Left lung (tissue), 10 donors: Measurements from ENCODE around the gene PECR. TPM values are rescaled to one million over a fixed set of nuclear protein-coding genes. Genes with fewer than 3 reads are reported as not detected.

Experiments used
- ATAC-seq: fragments of 200-7000 bp; cut with Tn5 transposase; one replicate; pipeline ENCODE4 v1.9.1; 2020; ENCODE audit warnings: moderate library complexity
- DNase-seq, 4 donors: peaks; one replicate each; pipeline ENCODE4 v3.0.0-alpha.2; 2013 to 2020
- H3K27ac ChIP-seq, 2 donors: fragments of 200-600 bp; sonication (generic) in 1 of 2; one replicate each; pipeline versions ENCODE4 v1.5.0 to v1.8.0; 2020 to 2021
- H3K27me3 ChIP-seq, 2 donors: fragments of 200-600 bp; sonication (generic) in 1 of 2; one replicate each; pipeline versions ENCODE4 v1.5.0 to v1.8.0; 2020 to 2021
- H3K36me3 ChIP-seq, 2 donors: fragments of 200-600 bp; sonication (generic) in 1 of 2; one replicate each; pipeline versions ENCODE4 v1.5.0 to v1.8.0; 2020 to 2021
- H3K4me1 ChIP-seq, 2 donors: fragments of 200-600 bp; one replicate each; pipeline ENCODE4 v1.8.0; 2021
- H3K4me3 ChIP-seq, 2 donors: fragments of 200-600 bp; sonication (generic) in 1 of 2; one replicate each; pipeline versions ENCODE4 v1.5.0 to v1.8.0; 2020 to 2021; ENCODE audit warnings: mild to moderate bottlenecking in 1 of 2
- H3K9me3 ChIP-seq, 2 donors: fragments of 200-600 bp; sonication (generic) in 1 of 2; one replicate each; pipeline versions ENCODE4 v1.5.0 to v1.8.0; 2020 to 2021
- CTCF ChIP-seq, 2 donors: fragments of 200-600 bp; sonication (generic) in 1 of 2; IDR thresholded peaks; one replicate each; pipeline versions ENCODE4 v1.5.0 to v1.8.0; 2021; ENCODE audit warnings: antibody characterized with exemption in 2 of 2
- intact Hi-C, 2 donors: fragments of 100-400 bp; cut with DNase I; formaldehyde crosslinking; loops; one replicate each; pipeline versions ENCODE4 v1.11.2 to v1.14.2; 2022
- polyA plus RNA-seq, 6 donors: library from polyadenylated mRNA; unstranded; fragments of 120-200 nt; gene quantifications; one replicate each; pipeline ENCODE4 v1.2.1, GENCODE V29; 2013; ENCODE audit not compliant: insufficient read length in 6 of 6
- total RNA-seq, 2 donors: library from RNA; stranded (reverse); fragmentation: NEBNext Ultra II Directional; extraction: Animal tissue kit (Norgen Biotek cat#: 25700); gene quantifications; one replicate each; pipeline ENCODE4 v1.2.1, GENCODE V29; 2021
- donor health status: DM: no; HTN: yes; CAD: no.
- donor health status: DM: no; HTN: no; CAD: no.

The PECR gene
- total and polyA plus RNA-seq, 8 donors: 9.8 to 17.3 (median 11.6) TPM

- DNase-seq (no peak), ATAC-seq (no peak)
- Histone ChIP-seq H3K9me3 (no peaks in the 10 kb centered on the region), H3K4me1 (peaks cover 4 to 21% of the 10 kb centered on the region in 2 donors), H3K4me3 (no peak overlapping the region), H3K27ac (no peak overlapping the region), H3K27me3 (peaks cover 0 to 7% of the 10 kb centered on the region in 2 donors), H3K36me3 (no peaks in the 10 kb centered on the region)
- intact Hi-C loops: no loop called here
- no peak for TF ChIP-seq CTCF (IDR thresholded peaks at IDR 0.05)
Measured at GRCh38 chr2:216015722-216016464, 65.7 kb downstream of the PECR start.

- ATAC-seq: no peak
- Histone ChIP-seq H3K27me3 (peaks cover 0 to 7% of the 10 kb centered on the region in 2 donors), H3K4me1 (peaks cover 4 to 21% of the 10 kb centered on the region in 2 donors), H3K36me3 (no peaks in the 10 kb centered on the region), H3K27ac (no peak overlapping the region), H3K9me3 (no peaks in the 10 kb centered on the region), H3K4me3 (no peak overlapping the region)
- DNase-seq: no peak
- intact Hi-C loops: no loop called here
- no peak for TF ChIP-seq CTCF (IDR thresholded peaks at IDR 0.05)
Measured at GRCh38 chr2:216014986-216015385, 66.6 kb downstream of the PECR start.

- no peak overlapping the region for H3K4me3 ChIP-seq
- no peak for ATAC-seq
- H3K9me3 ChIP-seq: no peaks in the 10 kb centered on the region
- DNase-seq: no peak
- TF ChIP-seq CTCF (IDR thresholded peaks at IDR 0.05): no peak
- no peaks in the 10 kb centered on the region for H3K36me3 ChIP-seq
- H3K27ac ChIP-seq: no peak overlapping the region
- H3K27me3 ChIP-seq: peaks cover 0 to 7% of the 10 kb centered on the region in 2 donors
- intact Hi-C loops: no loop called here
- peaks cover 4 to 21% of the 10 kb centered on the region in 2 donors for H3K4me1 ChIP-seq
Measured at GRCh38 chr2:216014006-216014405, 67.6 kb downstream of the PECR start.

GRCh38 chr2:216013080-216013909 lies 68.3 kb downstream of the PECR start, which contains the start of gene MREG:
Gene MREG, minus strand, starts transcription at chr2:216013551. Its CDS starts 224 bp downstream, at chr2:216013327.
- TF ChIP-seq CTCF (IDR thresholded peaks at IDR 0.05): peak; percentile 53 to 63
- DNase-seq: peak; percentile 64 to 91 (median 84)
- H3K4me1 ChIP-seq: peaks cover 4 to 21% of the 10 kb centered on the region in 2 donors
- H3K9me3 ChIP-seq: no peaks in the 10 kb centered on the region
- peak within 1 kb of the TSS; percentile 53 to 64 for H3K4me3 ChIP-seq
- H3K27me3 ChIP-seq: peaks cover 0 to 7% of the 10 kb centered on the region in 2 donors
- intact Hi-C loops: no loop called here
- peak within 1 kb of the TSS; percentile 78 to 80 for H3K27ac ChIP-seq
- ATAC-seq: peak; percentile 80
- no peaks in the 10 kb centered on the region for H3K36me3 ChIP-seq

GRCh38 chr2:216012830-216013079 lies 68.9 kb downstream of the PECR start:
- Histone ChIP-seq H3K4me1 (peaks cover 4 to 21% of the 10 kb centered on the region in 2 donors), H3K36me3 (no peaks in the 10 kb centered on the region), H3K27me3 (peaks cover 0 to 7% of the 10 kb centered on the region in 2 donors), H3K9me3 (no peaks in the 10 kb centered on the region), H3K4me3 (peak overlapping the region; percentile 53 to 64), H3K27ac (peak overlapping the region; percentile 78 to 80)
- intact Hi-C loops: no loop called here
- TF ChIP-seq CTCF (IDR thresholded peaks at IDR 0.05): no peak
- ATAC-seq (peak; percentile 12), DNase-seq (no peak)
